GM23338 (cell line): ENCODE data around the gene EIF1B.

Source experiments
- CTCF ChIP-seq, 2 experiments: fragments of 200-600 bp in 1 of 2; sonication (generic) in 1 of 2; conservative IDR thresholded peaks; 2 replicates each; pipeline versions ENCODE4 v1.5.1 to v1.6.1; 2016 to 2017; ENCODE audit warnings: antibody characterized with exemption in 2 of 2, low read depth in 2 of 2, mild to moderate bottlenecking in 2 of 2, moderate library complexity in 1 of 2
- ETS1 ChIP-seq: IDR thresholded peaks from 2 replicates; pipeline ENCODE4 v1.6.1; 2016; ENCODE audit warnings: antibody characterized with exemption
- EZH2 ChIP-seq: fragments of 200-600 bp; sonication (generic); IDR thresholded peaks from one replicate; pipeline ENCODE4 v1.8.0; 2017; ENCODE audit warnings: antibody characterized with exemption, mild to moderate bottlenecking, low read depth; ENCODE audit not compliant: unreplicated experiment
- EZH2phosphoT487 ChIP-seq: fragments of 200-600 bp; sonication (generic); IDR thresholded peaks from one replicate; pipeline ENCODE4 v1.8.1; 2018; ENCODE audit warnings: antibody characterized with exemption; ENCODE audit not compliant: unreplicated experiment
- JUNB ChIP-seq: IDR thresholded peaks from one replicate; pipeline ENCODE4 v1.6.1; 2016; ENCODE audit warnings: antibody characterized with exemption; ENCODE audit not compliant: unreplicated experiment
- NANOG ChIP-seq: IDR thresholded peaks from 2 replicates; pipeline ENCODE4 v1.6.1; 2016; ENCODE audit warnings: antibody characterized with exemption, borderline replicate concordance
- POLR2AphosphoS5 ChIP-seq: IDR thresholded peaks from 2 replicates; pipeline ENCODE4 v1.6.1; 2016; ENCODE audit warnings: antibody characterized with exemption, low read depth
- REST ChIP-seq: IDR thresholded peaks from one replicate; pipeline ENCODE4 v1.6.1; 2018; ENCODE audit warnings: antibody characterized with exemption; ENCODE audit not compliant: unreplicated experiment
- STAT1 ChIP-seq: IDR thresholded peaks from one replicate; pipeline ENCODE4 v1.6.1; 2016; ENCODE audit warnings: antibody characterized with exemption; ENCODE audit not compliant: unreplicated experiment
- ZNF331 ChIP-seq: fragments of 250-450 bp; sonication (Bioruptor Pico); IDR thresholded peaks from 2 replicates; pipeline ENCODE4 v1.5.0; 2020; ENCODE audit warnings: low read depth, mild to moderate bottlenecking, moderate library complexity

GRCh38 chr3:40299130-40299720 is 10.3 kb upstream of the EIF1B start:
- TF ChIP-seq CTCF (conservative IDR thresholded peaks at IDR 0.05; ENCODE audit: low read depth in 2 of 2) (no peak), EZH2phosphoT487 (no peak), POLR2AphosphoS5 (no peak), REST (no peak), ZNF331 (CRISPR knock-in tag) (no peak), ETS1 (no peak), JUNB (no peak), EZH2 (no peak), NANOG (no peak), STAT1 (no peak)
